ENCODE results near the gene TAF3. TPM values are rescaled to one million over a fixed set of nuclear protein-coding genes. Genes with fewer than 3 reads are reported as not detected.

The TAF3 gene
- total RNA-seq, 1 donor from 2014 or later = 12.7 TPM

GRCh38 chr10:8034466-8035005 is 216.2 kb downstream of the TAF3 start:
- intact Hi-C loops (cut with micrococcal nuclease) = no loop called here
- Histone ChIP-seq H3K4me1 (peaks cover 46% of the 10 kb centered on the region), H3K4me3 (peak overlapping the region; percentile 48), H3K27ac (replicated peaks) (no peak overlapping the region), H3K27me3 (ENCODE audit: low read depth) (peaks cover 100% of the 10 kb centered on the region), H3K36me3 (no peaks in the 10 kb centered on the region), H3K9me3 (replicated peaks) (no peaks in the 10 kb centered on the region)
- DNase-seq = no peak
- no peak for TF ChIP-seq CTCF (IDR thresholded peaks at IDR 0.05; ENCODE audit: borderline replicate concordance)

GRCh38 chr10:8035006-8035640 is 216.8 kb downstream of the TAF3 start:
- Histone ChIP-seq H3K4me1 (peaks cover 46% of the 10 kb centered on the region), H3K9me3 (replicated peaks) (no peaks in the 10 kb centered on the region), H3K27me3 (ENCODE audit: low read depth) (peaks cover 100% of the 10 kb centered on the region), H3K27ac (replicated peaks) (no peak overlapping the region), H3K4me3 (peak overlapping the region; percentile 48), H3K36me3 (no peaks in the 10 kb centered on the region)
- intact Hi-C loops (cut with micrococcal nuclease) = no loop called here
- no peak for TF ChIP-seq CTCF (IDR thresholded peaks at IDR 0.05; ENCODE audit: borderline replicate concordance)
- DNase-seq = no peak

- DNase-seq = no peak
- intact Hi-C loops (cut with micrococcal nuclease) = no loop called here
- no peak for TF ChIP-seq CTCF (IDR thresholded peaks at IDR 0.05; ENCODE audit: borderline replicate concordance)
- H3K4me1 ChIP-seq = peaks cover 46% of the 10 kb centered on the region
- no peaks in the 10 kb centered on the region for H3K36me3 ChIP-seq
- H3K27me3 ChIP-seq (ENCODE audit: low read depth) = peaks cover 100% of the 10 kb centered on the region
- H3K27ac ChIP-seq (replicated peaks) = no peak overlapping the region
- no peaks in the 10 kb centered on the region for H3K9me3 ChIP-seq (replicated peaks)
- no peak overlapping the region for H3K4me3 ChIP-seq
Observed at GRCh38 chr10:8035641-8036470, 217.6 kb downstream of the TAF3 start.

GRCh38 chr10:8036506-8037198 is 218.3 kb downstream of the TAF3 start:
- Histone ChIP-seq H3K27ac (replicated peaks) (no peak overlapping the region), H3K4me3 (no peak overlapping the region), H3K27me3 (ENCODE audit: low read depth) (peaks cover 100% of the 10 kb centered on the region), H3K9me3 (replicated peaks) (no peaks in the 10 kb centered on the region), H3K36me3 (no peaks in the 10 kb centered on the region), H3K4me1 (peaks cover 46% of the 10 kb centered on the region)
- DNase-seq = no peak
- no peak for TF ChIP-seq CTCF (IDR thresholded peaks at IDR 0.05; ENCODE audit: borderline replicate concordance)
- intact Hi-C loops (cut with micrococcal nuclease) = no loop called here

- peaks cover 100% of the 10 kb centered on the region for H3K27me3 ChIP-seq (ENCODE audit: low read depth)
- TF ChIP-seq CTCF (IDR thresholded peaks at IDR 0.05; ENCODE audit: borderline replicate concordance) = no peak
- no peak overlapping the region for H3K4me3 ChIP-seq
- no peak overlapping the region for H3K27ac ChIP-seq (replicated peaks)
- DNase-seq = no peak
- H3K9me3 ChIP-seq (replicated peaks) = no peaks in the 10 kb centered on the region
- intact Hi-C loops (cut with micrococcal nuclease) = no loop called here
- no peaks in the 10 kb centered on the region for H3K36me3 ChIP-seq
- peaks cover 46% of the 10 kb centered on the region for H3K4me1 ChIP-seq
Observed at GRCh38 chr10:8037199-8037801, 219.0 kb downstream of the TAF3 start.
